BE2C (cell line): ENCODE data around the gene COL27A1.

Source experiments
- DNase-seq: peaks from one replicate; pipeline ENCODE4 v3.0.0-alpha.2; 2020
- H3K27me3 ChIP-seq: fragments of 250-450 bp; sonication (Bioruptor Pico); 2 replicates; pipeline ENCODE4 v1.5.1; 2020; ENCODE audit warnings: mild to moderate bottlenecking
- H3K36me3 ChIP-seq: fragments of 250-450 bp; sonication (Bioruptor Pico); 2 replicates; pipeline ENCODE4 v1.5.1; 2020; ENCODE audit warnings: mild to moderate bottlenecking
- H3K4me1 ChIP-seq: fragments of 250-450 bp; sonication (Bioruptor Pico); 2 replicates; pipeline ENCODE4 v1.5.1; 2020
- H3K4me3 ChIP-seq: 2 replicates; pipeline ENCODE4 v1.5.1; 2011; ENCODE audit warnings: low read depth, low read length
- H3K9me3 ChIP-seq: fragments of 250-450 bp; sonication (Bioruptor Pico); 2 replicates; pipeline ENCODE4 v1.5.1; 2020
- CTCF ChIP-seq: IDR thresholded peaks from 2 replicates; pipeline ENCODE4 v1.5.1; 2012; ENCODE audit warnings: mild to moderate bottlenecking, low read depth, low read length

Gene COL27A1

GRCh38 chr9:114271556-114272510, 116.5 kb downstream of the COL27A1 start:
- no peaks in the 10 kb centered on the region for H3K36me3 ChIP-seq
- H3K9me3 ChIP-seq: no peaks in the 10 kb centered on the region
- H3K27me3 ChIP-seq: no peaks in the 10 kb centered on the region
- no peak overlapping the region for H3K4me3 ChIP-seq
- peak; percentile 69 for DNase-seq
- peak; percentile 66 for TF ChIP-seq CTCF
- no peaks in the 10 kb centered on the region for H3K4me1 ChIP-seq

DNA sequence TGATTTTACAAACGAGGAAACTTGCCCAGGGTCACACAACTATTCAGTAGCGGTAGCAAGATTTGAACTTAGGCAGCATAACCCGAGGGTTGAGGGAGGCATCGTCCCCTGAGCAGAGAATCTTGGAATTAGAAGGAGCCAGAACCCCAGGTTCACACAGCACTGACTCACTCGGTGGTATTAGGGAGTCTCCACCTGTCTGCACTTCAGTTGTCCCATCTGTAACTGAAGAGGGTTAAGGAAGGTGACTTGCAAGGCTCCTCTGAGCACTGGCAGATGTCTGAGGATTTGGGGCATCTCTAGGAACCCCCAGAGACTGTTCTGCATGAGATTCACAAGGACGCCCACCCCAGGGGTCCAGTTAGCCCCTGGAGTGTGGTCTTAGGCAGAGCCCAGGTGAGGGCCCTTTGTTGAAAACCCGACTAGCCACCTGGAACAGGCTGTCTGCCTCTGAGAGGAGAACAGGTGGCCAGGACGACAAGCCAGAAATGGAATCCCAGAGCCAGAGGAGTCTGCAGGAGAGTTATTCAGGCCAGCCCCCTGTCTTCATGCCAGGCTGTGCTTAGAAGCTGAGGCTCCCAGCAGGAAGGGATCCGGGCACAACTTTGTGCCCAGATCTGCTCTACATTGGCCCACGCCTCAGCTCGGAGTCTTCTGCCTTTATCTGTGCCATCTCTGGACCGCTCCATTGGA, 117.5 kb downstream of the COL27A1 start:
- H3K27me3 ChIP-seq: no peaks in the 10 kb centered on the region
- H3K9me3 ChIP-seq: no peaks in the 10 kb centered on the region
- peak; percentile 0 for DNase-seq
- H3K4me3 ChIP-seq: no peak overlapping the region
- TF ChIP-seq CTCF: no peak
- H3K36me3 ChIP-seq: no peaks in the 10 kb centered on the region
- H3K4me1 ChIP-seq: no peaks in the 10 kb centered on the region

DNA sequence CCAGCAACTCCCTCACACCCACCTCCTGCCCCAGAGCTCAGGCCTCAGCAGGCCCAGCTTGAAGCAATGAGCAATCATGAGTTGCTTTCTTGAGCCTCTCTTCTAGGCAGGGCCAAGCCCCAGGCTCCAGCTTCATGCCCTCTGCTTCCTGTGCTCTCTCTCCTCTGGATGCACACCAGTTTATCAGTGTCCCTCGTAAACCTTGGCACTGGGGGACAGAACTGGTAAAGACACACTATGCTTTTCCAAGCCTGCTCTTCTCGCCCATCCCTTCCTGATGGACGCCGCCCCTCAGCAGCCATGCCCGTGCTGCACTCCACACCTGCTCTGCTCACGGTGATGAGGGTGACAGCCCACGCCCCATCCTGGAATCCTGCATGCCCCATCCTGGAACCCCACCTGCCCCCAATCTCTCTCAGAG, 118.1 kb downstream of the COL27A1 start:
- no peaks in the 10 kb centered on the region for H3K36me3 ChIP-seq
- DNase-seq: peak; percentile 1
- TF ChIP-seq CTCF: no peak
- no peak overlapping the region for H3K4me3 ChIP-seq
- H3K27me3 ChIP-seq: no peaks in the 10 kb centered on the region
- H3K4me1 ChIP-seq: no peaks in the 10 kb centered on the region
- H3K9me3 ChIP-seq: no peaks in the 10 kb centered on the region

GRCh38 chr9:114274217-114274616, 118.9 kb downstream of the COL27A1 start:
- TF ChIP-seq CTCF: no peak
- Histone ChIP-seq H3K27me3 (no peaks in the 10 kb centered on the region), H3K4me1 (no peaks in the 10 kb centered on the region), H3K9me3 (no peaks in the 10 kb centered on the region), H3K36me3 (no peaks in the 10 kb centered on the region), H3K4me3 (no peak overlapping the region)
- DNase-seq: no peak

DNA sequence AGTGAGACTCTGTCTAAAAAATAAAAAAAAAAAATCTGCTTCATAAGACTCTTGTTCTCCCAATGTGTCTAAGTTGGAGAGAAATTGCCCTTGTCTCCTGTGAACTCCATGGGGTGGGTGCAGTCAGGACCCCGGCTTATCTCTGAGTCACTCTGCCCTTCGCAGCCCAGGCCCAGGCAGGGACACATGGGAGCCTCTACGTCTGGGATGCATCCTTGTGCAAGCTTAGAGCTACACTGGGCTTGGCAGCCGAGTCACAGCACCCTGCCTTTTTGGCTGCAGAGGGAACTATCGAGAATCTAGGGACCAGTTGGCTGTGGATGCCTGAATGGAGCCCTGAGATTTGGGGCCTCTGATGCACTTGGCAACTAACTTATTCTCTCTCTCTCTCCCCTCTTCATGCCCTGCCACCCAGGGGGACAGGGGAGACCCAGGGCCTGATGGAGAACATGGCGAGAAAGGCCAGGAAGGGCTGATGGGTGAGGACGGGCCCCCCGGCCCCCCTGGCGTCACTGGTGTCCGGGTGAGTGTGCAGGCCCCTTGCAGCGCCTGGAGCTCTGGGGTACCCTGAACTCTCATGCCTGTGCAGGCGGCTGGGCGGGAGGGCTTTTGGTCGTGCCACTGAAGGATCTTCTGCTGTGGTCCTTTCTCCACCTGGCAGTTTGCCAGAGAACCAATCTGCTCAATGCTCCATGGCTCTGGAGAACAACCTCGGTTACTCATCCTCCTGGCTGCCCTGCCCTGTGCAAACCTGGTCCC, 120.1 kb downstream of the COL27A1 start:
- DNase-seq: peak; percentile 46
- TF ChIP-seq CTCF: no peak
- Histone ChIP-seq H3K9me3 (no peaks in the 10 kb centered on the region), H3K27me3 (no peaks in the 10 kb centered on the region), H3K4me1 (no peaks in the 10 kb centered on the region), H3K4me3 (no peak overlapping the region), H3K36me3 (no peaks in the 10 kb centered on the region)
